AG04450 (cell line): ENCODE results near the gene SYTL1. TPM values are rescaled to one million over a fixed set of nuclear protein-coding genes. Genes with fewer than 3 reads are reported as not detected.

ENCODE experiments used
- CTCF ChIA-PET: fragments of 300-600, 350-600 bp; formaldehyde crosslinking; extraction: SDS; loops from one replicate; lab custom pipeline; 2022; ENCODE audit warnings: antibody characterized with exemption, inconsistent platforms; lab: Charles Lee
- POLR2A ChIA-PET: fragments of 350-600 bp; formaldehyde crosslinking; extraction: SDS; loops from one replicate; lab custom pipeline; 2021; ENCODE audit warnings: antibody characterized with exemption, inconsistent platforms; lab: Yijun Ruan, JAX
- DNase-seq: peaks from one replicate; pipeline ENCODE4 v3.0.0-alpha.2; 2011; ENCODE audit warnings: low read depth, low spot score
- H3K27ac ChIP-seq: one replicate; pipeline ENCODE4 v1.5.1; 2012; ENCODE audit warnings: low read depth, low read length, control low read depth
- H3K27me3 ChIP-seq: one replicate; pipeline ENCODE4 v1.6.0; 2012; ENCODE audit warnings: low read length; ENCODE audit not compliant: control insufficient read depth, insufficient read depth
- H3K4me3 ChIP-seq: 2 replicates; pipeline ENCODE4 v1.5.1; 2011; ENCODE audit warnings: mild to moderate bottlenecking, low read depth, low read length, control low read depth
- H3K9me3 ChIP-seq: 2 replicates; pipeline ENCODE4 v1.5.1; 2012; ENCODE audit warnings: low read length; ENCODE audit not compliant: control insufficient read depth, insufficient read depth
- polyA plus RNA-seq: library from polyadenylated mRNA; depleted of rRNA; stranded (reverse); fragments of >200 nt; gene quantifications from 2 replicates; pipeline ENCODE4 v1.2.3, GENCODE V29; 2011
- TF ChIP-seq, protein P1 (sequence below): IDR thresholded peaks from 2 replicates; pipeline ENCODE4 v1.5.1; 2011; ENCODE audit warnings: low read depth, low read length, control low read depth, inconsistent platforms

Gene SYTL1
- polyA plus RNA-seq, 1 experiment, result 0.35 TPM

DNA sequence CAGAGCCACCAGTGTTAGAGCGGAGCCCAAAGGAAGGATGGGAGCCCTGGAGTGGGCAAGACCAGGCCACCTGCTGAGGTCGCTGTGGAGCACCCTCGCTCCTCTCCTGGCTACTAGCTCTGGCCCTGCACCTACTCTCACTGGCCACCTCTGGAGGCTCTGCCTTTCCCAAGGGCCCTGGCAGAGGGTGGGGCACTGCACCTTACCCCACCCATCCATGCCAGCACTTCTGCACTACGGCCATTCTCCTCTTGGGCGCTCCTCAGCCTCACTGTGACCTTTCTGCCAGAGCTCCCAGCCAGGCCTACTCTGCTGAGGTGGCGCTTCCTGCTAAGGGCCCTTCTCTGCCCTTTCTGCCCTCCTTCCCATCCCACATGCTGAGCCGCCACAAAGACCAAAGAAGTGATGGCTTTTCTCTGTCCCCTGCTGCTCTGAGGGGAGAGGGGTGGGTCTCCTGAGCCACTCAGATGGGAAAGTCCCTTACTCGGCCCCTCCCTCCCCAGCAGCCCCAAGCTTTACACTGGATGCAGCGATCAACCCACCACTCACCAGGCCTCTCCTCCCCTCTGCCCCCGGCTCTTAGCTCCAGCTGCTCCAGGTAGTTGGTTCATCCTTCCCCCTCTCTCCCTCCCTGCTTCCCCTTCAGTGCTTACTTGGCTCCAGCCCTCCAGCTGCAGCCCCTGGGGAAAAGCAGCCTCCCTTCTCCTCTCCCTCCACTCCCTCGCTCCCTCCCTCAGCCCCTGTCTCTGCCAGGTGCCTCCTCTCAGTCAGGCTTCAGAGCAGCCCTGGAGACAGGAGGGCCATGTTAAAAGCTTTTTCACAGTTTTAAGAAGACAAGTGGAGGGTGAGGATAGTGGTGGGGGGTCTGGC lies 34.7 kb upstream of the SYTL1 start:
- no peak for DNase-seq
- Histone ChIP-seq H3K27me3 (no peaks in the 10 kb centered on the region), H3K27ac (no peak overlapping the region), H3K9me3 (no peaks in the 10 kb centered on the region), H3K4me3 (no peak overlapping the region)
- POLR2A ChIA-PET, result no interaction called here
- CTCF ChIA-PET, result interaction anchor here (0.6 to 4.4 kb wide), 5 partner anchors 10 to 355 kb away, joined by 3 to 21 read pairs (median 4); no protein-coding TSS in a partner anchor
- TF ChIP-seq, protein P1, sequence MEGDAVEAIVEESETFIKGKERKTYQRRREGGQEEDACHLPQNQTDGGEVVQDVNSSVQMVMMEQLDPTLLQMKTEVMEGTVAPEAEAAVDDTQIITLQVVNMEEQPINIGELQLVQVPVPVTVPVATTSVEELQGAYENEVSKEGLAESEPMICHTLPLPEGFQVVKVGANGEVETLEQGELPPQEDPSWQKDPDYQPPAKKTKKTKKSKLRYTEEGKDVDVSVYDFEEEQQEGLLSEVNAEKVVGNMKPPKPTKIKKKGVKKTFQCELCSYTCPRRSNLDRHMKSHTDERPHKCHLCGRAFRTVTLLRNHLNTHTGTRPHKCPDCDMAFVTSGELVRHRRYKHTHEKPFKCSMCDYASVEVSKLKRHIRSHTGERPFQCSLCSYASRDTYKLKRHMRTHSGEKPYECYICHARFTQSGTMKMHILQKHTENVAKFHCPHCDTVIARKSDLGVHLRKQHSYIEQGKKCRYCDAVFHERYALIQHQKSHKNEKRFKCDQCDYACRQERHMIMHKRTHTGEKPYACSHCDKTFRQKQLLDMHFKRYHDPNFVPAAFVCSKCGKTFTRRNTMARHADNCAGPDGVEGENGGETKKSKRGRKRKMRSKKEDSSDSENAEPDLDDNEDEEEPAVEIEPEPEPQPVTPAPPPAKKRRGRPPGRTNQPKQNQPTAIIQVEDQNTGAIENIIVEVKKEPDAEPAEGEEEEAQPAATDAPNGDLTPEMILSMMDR, result 0 out of 2 replicates have a peak, but pooled peaks have one; percentile 3

DNA sequence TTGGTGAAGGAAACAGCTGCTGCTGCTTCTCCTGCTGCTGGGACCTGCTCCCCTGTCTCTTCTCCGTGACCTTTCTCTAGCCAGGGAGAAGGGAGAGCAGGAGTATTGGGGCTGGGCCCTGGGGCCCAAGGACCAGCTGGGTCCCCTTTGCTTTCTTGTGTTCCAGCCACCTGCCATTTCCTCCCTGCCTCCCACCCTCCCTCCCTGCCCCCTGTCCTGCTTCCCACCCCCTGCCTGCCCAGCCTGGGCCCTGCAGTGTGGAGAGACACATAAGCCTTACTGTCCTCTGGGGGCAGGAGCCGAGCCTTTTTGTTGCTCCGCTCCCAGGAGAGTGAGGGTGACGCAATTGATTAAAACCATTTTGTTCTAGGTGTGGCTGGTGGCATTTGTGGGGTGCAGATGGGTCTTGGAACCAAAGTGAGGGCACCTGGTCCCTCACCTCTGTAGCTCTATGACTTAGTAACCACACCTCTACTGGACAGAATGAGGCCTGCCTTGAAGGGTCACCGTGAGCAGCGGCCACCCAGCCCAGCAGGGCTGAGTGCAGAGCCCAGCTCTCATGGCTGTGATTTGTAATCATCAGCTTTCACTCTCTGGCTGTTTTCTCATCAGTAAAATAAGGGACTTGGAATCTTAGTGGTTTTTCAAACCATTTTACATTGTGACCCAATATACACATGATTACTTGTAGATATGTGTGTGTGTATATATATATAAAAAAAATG lies 33.8 kb upstream of the SYTL1 start:
- ChIA-PET POLR2A (interaction anchor here (1.5 kb wide), 1 partner anchor 9 kb away, joined by 3 read pairs; no protein-coding TSS in a partner anchor), CTCF (interaction anchor here (0.6 to 4.4 kb wide), 4 partner anchors 11 to 300 kb away, joined by 3 to 21 read pairs (median 6); no protein-coding TSS in a partner anchor)
- Histone ChIP-seq H3K4me3 (no peak overlapping the region), H3K27ac (no peak overlapping the region), H3K27me3 (no peaks in the 10 kb centered on the region), H3K9me3 (no peaks in the 10 kb centered on the region)
- no peak for DNase-seq
- TF ChIP-seq, protein P1, result no peak

DNA sequence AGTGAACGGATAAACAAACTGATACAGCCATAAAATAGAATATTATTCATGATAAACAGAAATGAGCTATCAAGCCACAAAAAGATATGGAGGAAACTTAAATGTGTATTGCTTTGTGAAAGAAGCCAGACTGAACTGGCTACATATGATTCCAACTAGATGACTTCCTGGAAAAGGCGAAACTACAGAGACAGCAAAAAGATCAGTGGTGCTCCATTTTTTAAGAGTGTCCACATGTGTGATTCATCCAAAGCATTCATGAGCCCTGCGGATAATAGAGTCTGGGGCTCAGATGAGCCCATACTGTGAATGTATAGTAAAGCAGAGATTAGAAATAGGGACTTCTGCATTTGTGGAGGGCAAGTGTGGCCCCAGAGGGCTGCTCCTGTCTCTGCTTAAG lies 27.7 kb upstream of the SYTL1 start:
- Histone ChIP-seq H3K4me3 (no peak overlapping the region), H3K9me3 (no peaks in the 10 kb centered on the region), H3K27me3 (no peaks in the 10 kb centered on the region), H3K27ac (no peak overlapping the region)
- CTCF ChIA-PET, result interaction anchor here (1.0 to 1.6 kb wide), 3 partner anchors 13 to 19 kb away, joined by 3 to 7 read pairs (median 4); no protein-coding TSS in a partner anchor
- POLR2A ChIA-PET, result interaction anchor here (3.2 kb wide), 1 partner anchor 14 kb away, joined by 15 read pairs; no protein-coding TSS in a partner anchor
- DNase-seq, result no peak
- TF ChIP-seq, protein P1, result no peak

DNA sequence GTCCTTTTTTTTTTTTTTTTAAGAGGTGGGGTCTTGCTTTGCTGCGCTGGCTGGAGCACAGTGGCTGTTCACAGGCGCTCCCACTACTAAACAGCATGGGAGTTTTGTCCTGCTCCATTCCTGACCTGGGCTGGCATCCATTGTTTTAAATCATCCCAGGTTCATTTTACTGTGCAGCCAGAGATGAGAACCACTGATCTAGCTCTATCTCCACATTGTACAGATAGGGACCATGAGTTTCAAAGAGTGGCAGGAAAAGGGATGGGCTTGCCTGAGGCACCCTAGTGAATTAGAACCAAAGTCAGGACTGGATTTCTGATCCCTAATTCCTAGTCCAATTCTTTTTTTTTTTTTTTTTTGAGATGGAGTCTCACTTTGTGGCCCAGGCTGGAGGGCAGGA lies 27.1 kb upstream of the SYTL1 start:
- TF ChIP-seq, protein P1, result no peak
- CTCF ChIA-PET, result interaction anchor here (0.7 kb wide), 1 partner anchor 17 kb away, joined by 3 read pairs; no protein-coding TSS in a partner anchor
- Histone ChIP-seq H3K4me3 (no peak overlapping the region), H3K9me3 (no peaks in the 10 kb centered on the region), H3K27me3 (no peaks in the 10 kb centered on the region), H3K27ac (no peak overlapping the region)
- POLR2A ChIA-PET, result interaction anchor here (3.2 kb wide), 1 partner anchor 15 kb away, joined by 15 read pairs; no protein-coding TSS in a partner anchor
- DNase-seq, result no peak
